Measurements from ENCODE around the gene RPS3.

DNA sequence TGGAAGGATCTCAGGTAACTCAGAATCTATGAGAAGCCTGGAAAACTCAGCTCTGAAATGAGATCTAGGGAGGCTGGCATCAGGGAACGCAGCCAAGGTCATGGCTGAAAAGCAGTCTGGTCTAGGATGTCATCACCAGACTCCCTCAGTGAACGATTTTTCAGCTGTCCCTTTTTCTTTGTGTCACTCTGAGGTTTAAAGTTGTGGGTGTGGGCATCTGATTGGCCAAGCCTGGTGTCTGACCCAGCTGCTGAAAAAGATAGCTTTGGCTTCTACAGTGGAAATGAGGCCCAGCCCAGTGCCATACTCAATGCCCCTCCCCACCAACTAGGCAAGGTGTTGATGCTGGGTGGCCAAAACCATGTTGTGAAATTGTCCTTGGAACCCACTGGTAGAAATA, 14.5 kb downstream of the RPS3 start:
- TF ChIP-seq GATA2 (IDR thresholded peaks at IDR 0.05; ENCODE audit: low read depth, low read length) (no peak), GATA3 (IDR thresholded peaks at IDR 0.05; ENCODE audit: low read depth, low read length) (no peak)
